HL-60 (cell line): Measurements from ENCODE around the gene PIGK.
"Not testable (repeated sequence)": the region's sequence is repeated elsewhere in the genome, so short reads cannot be mapped to it uniquely, and the experiment has no call there.

ENCODE experiments used
- DNase-seq, 2 experiments: peaks; one replicate each; pipeline ENCODE4 v3.0.0-alpha.2; 2010 to 2020; ENCODE audit warnings: low read depth in 1 of 2, low spot score in 1 of 2
- H3K27ac ChIP-seq: fragments of 250-450 bp; sonication (Bioruptor Pico); replicated peaks from 2 replicates; pipeline ENCODE4 v1.5.1; 2020; ENCODE audit warnings: mild to moderate bottlenecking, moderate library complexity
- H3K27me3 ChIP-seq: fragments of 250-450 bp; sonication (Bioruptor Pico); 2 replicates; pipeline ENCODE4 v1.5.1; 2021; ENCODE audit warnings: mild to moderate bottlenecking, moderate library complexity; ENCODE audit not compliant: insufficient read depth, poor library complexity, severe bottlenecking
- H3K4me3 ChIP-seq: replicated peaks from 2 replicates; pipeline ENCODE4 v1.5.1; 2011; ENCODE audit warnings: mild to moderate bottlenecking, control low read depth, low read length; ENCODE audit not compliant: insufficient read depth
- CTCF ChIP-seq: IDR thresholded peaks from one replicate; pipeline ENCODE4 v1.5.1; 2011; ENCODE audit warnings: low read length, control low read depth, inconsistent platforms; ENCODE audit not compliant: insufficient read depth
- GABPA ChIP-seq: IDR thresholded peaks from 2 replicates; pipeline ENCODE4 v1.6.1; 2012; ENCODE audit warnings: low read depth
- POLR2AphosphoS5 ChIP-seq: IDR thresholded peaks from 2 replicates; pipeline ENCODE4 v1.6.1; 2012; ENCODE audit warnings: low read depth
- REST ChIP-seq: IDR thresholded peaks from 2 replicates; pipeline ENCODE4 v1.6.1; 2012; ENCODE audit warnings: low read depth; ENCODE audit not compliant: insufficient replicate concordance
- SPI1 ChIP-seq: IDR thresholded peaks from 2 replicates; pipeline ENCODE4 v1.6.1; 2012; ENCODE audit warnings: low read depth, mild to moderate bottlenecking, borderline replicate concordance

The PIGK gene

GRCh38 chr1:77168358-77168757 is 50.9 kb downstream of the PIGK start:
- Histone ChIP-seq H3K27ac (no peak overlapping the region), H3K27me3 (no peaks in the 10 kb centered on the region), H3K4me3 (no peak overlapping the region)
- no peak for TF ChIP-seq GABPA
- no peak for TF ChIP-seq REST
- no peak for TF ChIP-seq POLR2AphosphoS5
- TF ChIP-seq CTCF: no peak
- no peak for DNase-seq

- Histone ChIP-seq H3K4me3 (no peak overlapping the region), H3K27me3 (no peaks in the 10 kb centered on the region), H3K27ac (no peak overlapping the region)
- no peak for TF ChIP-seq SPI1
- no peak for TF ChIP-seq REST
- no peak for DNase-seq
Measured at GRCh38 chr1:77164434-77164944, 54.7 kb downstream of the PIGK start.

GRCh38 chr1:77159706-77160105 is 59.5 kb downstream of the PIGK start:
- H3K4me3 ChIP-seq, H3K27me3 ChIP-seq, DNase-seq, H3K27ac ChIP-seq: not testable (repeated sequence)

GRCh38 chr1:77156214-77156613 is 63.0 kb downstream of the PIGK start:
- TF ChIP-seq GABPA: no peak
- no peak for TF ChIP-seq POLR2AphosphoS5
- no peak for TF ChIP-seq SPI1
- no peak for TF ChIP-seq CTCF
- no peak for TF ChIP-seq REST
- Histone ChIP-seq H3K4me3 (no peak overlapping the region), H3K27me3 (no peaks in the 10 kb centered on the region), H3K27ac (no peak overlapping the region)
- no peak for DNase-seq
